Stimulated activated CD8-positive, alpha-beta memory T cell treated with anti-CD3 and anti-CD28 coated beads, Interleukin-12 subunit alpha, Interleukin-12 subunit beta, amount 100 ng/mL, for 24 hours (primary cell): ENCODE results near the gene ST8SIA5.

Experiments used
- DNase-seq: peaks from one replicate; pipeline ENCODE4 v3.0.0-alpha.2; 2020; ENCODE audit errors: extremely low read depth

Gene ST8SIA5

DNA sequence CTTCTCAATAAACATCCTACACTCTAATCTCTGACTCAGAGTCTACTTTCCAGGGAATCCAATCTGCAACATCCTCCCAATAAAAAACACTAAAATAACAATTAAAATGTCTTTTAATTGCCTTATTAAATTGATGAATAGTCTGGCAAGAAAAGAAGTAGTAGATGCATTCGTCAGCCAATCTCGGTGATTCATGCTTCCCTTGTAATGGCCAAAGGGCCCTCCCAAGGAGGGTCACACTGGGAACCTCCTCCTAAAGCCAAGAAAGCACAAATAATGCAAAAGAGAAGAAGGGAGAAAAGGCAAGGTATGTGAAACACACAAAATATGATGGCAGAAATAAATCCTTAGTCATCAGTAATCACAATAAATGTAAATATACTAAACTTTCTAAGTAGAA, 16.8 kb downstream of the ST8SIA5 start:
- DNase-seq, result no peak

DNA sequence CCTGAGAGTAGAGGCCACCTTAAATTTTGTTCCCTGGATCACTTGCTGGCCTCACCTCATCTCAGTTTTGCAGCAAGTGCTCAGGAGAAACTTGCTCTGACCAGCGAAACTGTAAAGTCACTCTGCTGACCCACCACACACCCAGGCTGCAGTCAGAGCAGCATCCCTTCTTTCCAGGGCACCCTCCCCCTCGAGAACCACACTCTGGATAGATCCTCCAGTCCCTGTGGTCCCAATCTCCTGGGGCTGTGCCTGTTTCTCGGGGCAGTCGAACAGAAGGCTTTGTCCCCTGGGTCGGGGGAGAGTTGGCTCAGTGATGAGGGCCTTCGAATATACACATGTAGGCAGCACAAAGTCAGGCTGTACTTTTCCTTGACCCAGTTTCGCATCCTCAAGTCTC, 18.4 kb downstream of the ST8SIA5 start:
- no peak for DNase-seq

DNA sequence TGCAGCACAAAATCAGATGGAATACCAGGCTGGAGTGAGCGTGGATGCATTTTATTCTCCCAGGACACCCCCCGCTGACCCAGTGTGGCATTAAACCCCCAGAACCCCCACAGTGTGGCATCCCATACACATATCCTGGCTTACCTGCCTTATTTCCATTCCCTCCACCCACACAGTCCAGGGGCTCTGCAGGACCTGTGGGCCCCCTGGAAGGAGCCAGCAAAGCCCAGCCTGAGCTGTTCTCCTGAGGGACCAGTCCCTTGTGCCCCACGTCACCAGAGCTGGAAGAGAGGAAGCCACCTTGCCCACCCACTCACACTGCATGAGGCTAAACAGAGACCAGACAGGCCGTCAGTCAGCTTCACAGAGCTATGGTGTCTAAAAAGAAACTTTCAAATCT, 20.1 kb downstream of the ST8SIA5 start:
- no peak for DNase-seq

DNA sequence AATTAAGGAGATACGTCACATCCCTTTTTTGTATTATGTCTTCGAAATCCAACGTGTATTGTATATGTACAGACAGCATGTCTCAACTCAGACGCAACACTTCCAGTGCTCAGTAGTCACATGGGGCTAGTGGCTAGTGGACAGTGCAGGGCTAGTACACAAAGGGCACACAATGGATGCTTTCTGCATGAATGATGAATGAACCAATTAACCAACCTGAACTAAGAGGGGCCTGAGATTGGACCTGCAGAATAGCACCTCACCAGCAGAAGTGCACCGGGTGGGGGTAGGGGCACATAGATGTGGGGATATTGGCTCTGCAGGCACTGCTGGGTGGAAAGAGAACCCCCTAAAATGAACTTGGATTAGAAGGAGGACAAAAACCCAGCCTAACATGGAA, 20.7 kb downstream of the ST8SIA5 start:
- DNase-seq, result no peak

DNA sequence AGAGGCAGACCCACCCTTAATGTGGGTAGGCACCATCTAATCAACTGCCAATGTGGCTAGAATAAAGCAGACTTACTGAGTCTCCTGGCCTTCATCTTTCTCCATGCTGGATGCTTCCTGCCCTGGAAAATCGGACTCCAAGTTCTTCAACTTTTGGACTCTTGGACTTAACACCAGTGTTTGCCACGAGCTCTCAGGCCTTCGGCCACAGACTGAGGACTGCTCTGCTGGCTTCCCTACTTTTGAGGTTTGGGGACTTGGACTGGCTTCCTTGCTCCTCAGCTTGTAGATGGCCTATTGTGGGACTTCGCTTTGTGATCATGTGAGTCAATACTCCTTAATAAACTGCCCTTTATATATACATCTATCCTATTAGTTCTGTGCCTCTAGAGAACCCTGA, 21.9 kb downstream of the ST8SIA5 start:
- no peak for DNase-seq

DNA sequence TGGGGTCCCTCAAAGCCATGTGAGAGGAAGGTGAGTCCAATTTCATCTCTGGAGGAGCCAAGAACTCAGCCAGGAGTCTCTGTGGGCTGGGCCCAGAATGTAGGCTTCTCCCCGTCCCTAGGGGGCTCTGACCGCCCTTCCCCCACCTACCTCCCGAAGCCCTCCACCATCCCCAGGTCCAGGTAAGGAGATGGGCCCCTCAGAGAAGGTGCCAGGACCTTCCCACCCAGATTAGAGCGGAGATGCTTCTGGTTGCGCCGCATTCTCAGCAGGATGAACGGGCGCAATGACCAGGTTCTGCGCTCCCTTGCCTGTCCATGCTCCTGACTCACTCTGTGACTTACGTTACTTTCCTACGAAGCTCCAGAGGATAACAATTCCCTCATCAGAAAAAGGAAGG, 23.0 kb downstream of the ST8SIA5 start:
- no peak for DNase-seq

DNA sequence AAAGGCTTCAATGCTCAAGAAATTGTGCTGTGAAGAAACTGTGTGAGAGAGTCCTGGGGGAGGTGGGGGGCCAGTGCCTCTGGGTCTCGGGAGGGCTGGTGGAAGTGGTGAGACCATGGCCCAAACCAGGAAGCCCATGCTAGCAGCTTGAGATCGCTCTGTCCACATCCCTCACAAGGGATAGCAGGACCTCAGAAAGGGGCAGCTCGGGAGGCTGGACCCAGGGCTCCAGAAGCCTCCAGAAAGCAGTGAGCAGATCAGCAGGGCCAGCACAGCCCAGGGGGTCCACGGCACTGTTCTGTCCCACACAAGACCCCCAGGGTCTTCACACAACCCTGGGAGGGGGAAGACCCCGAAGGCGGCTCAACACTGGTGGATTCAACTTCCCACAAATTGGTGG, 24.1 kb downstream of the ST8SIA5 start:
- no peak for DNase-seq

DNA sequence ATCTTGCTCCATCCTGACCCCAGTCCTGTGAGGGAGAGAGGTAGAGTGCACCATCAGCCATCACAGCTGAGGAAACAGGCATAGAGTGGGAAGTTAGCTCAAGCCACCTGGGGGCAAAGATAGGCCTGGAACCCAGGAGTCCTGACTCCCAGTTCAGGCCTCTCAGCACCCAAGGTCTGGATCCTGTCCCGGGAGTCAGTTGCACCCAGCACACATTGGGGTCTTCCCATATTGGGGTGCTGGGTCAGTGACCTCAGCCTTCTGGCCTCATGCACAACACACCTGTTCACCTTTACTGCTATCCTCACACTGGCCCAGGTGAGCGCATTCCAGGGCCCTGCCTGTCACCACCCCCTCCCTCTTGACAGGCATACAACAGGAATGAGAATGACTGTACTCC, 24.7 kb downstream of the ST8SIA5 start:
- no peak for DNase-seq

DNA sequence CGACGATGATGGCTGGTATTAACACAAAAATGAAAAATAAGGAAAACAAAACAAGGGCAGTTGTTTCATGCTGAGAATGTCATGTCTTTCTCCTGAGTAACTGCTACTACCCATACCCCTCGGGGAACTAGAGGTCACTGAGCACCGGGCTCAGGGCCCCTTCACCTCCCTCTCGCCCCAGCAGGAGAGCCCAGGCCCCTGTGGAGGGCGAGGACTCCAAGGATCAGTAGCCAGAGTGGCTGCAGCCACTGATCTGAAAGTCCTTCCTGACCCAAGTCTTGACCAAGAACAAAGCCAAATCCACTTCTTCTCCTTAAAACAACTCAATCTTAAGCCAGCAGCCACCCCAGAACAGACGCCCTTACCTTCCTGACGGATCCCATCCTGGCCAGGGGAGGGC, 25.5 kb downstream of the ST8SIA5 start:
- DNase-seq, result no peak

DNA sequence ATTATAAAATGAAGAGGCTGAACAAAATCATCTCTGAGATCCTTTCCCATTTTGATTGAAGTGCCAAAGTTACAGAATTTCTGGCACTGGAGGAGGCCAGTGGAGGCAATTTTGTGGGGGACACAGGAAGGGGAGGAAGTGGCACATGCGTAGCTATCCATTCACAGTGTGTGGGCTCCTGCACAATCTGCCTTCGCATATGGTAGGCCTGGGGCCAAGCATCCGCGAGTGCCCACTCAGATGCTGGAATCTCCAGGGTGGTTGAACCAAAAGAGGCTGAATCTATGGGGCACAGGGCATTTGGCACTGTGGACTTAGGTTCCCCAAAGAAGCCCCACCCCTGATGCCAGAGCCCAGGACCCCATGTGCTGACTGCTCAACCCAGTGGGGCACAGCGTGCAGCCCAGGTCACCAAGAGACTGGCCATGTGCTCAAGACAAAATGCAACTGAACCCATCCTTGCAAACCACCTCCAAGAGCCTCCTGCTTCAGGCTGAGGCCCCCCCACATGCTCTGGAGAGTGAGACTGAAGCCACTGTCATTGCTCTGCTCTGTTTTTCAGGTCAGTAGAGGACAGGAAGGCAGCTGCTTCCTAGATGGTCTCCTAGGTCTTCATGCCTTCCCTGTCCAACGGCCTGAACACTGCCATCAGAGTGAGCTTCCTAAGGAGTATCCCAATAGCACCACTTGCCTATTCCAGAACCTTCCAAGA, 28.5 kb downstream of the ST8SIA5 start:
- no peak for DNase-seq

DNA sequence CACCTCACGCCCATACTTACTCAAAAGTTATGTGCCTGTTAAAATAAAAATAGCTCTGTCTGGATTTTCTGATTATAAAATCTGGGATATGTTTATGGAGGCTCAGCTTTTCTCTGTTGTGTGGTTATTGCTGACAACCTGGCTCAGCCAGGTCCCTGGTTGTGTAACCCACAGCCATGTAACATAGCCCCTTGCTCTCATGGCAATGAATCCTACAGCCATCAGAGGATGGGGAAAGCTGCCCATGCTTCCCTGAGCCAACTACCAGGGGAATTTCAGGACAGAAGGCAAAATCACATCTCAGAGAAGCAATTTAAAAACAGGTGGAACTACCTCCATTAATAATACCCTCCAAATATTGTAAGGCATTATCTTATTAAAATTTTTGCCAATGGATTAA, 29.7 kb downstream of the ST8SIA5 start:
- no peak for DNase-seq

DNA sequence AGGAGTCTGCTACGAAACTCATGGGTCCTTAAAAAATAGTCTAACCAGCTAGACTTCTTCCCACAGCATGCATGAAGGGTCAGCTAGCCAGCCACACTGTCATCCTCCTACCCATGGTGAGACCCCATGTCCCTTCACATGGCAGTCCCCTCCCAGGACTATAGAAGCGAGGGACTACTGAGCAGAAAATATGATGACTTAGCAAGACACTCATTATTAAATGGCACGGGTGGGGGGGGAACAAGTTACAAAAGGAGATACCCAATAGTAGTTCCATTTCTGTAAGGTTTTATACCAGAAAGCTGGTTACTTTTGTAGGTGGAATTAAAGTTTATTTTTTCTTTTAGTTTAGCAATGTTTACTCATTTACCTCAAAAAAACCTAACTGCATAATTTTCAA, 31.5 kb downstream of the ST8SIA5 start:
- no peak for DNase-seq

DNA sequence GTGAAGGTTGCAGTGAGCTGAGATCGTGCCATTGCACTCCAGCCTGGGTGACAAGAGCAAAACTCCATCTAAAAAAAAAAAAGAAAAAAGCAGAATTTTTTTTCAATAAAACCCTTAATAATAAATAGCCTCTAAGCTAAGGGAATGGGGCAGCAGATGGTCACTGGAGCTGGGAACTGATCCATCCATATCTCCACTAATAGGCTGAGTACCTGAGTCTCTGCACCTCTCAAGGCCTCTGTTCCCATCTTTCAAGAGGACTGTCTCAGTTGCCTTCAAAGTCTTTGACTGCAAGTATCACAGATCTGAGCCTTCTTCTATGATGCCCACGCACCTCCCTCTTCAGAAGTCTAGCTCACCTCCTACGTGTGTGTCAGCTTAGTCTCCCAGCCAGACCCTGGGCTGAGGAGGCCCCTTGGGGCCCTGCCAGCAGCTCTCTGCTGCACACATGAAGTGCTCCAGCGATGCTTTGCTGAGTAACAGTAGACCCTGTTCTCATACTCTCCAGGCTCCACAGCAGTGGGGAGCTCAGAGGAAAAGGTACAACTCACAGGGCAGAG, 32.9 kb downstream of the ST8SIA5 start:
- no peak for DNase-seq

DNA sequence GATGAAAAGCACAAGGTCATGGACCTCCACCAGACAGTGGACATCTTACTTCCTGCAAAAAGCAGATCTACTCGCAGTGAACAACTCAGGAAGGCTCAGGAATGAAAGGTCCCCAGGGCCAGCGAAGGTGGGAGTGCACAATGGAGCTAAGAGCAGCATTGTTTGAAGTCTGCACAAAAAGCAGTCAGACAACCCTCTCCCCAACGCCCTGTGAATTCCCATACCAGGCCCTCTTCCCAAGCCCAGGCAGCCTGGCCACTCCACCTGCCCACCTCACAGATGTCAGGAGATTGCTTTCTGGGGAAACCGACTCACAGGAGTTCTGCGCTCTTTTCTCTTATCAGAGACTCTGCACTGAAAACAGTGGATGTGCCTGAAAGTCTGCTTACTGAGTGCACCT, 34.8 kb downstream of the ST8SIA5 start:
- no peak for DNase-seq

DNA sequence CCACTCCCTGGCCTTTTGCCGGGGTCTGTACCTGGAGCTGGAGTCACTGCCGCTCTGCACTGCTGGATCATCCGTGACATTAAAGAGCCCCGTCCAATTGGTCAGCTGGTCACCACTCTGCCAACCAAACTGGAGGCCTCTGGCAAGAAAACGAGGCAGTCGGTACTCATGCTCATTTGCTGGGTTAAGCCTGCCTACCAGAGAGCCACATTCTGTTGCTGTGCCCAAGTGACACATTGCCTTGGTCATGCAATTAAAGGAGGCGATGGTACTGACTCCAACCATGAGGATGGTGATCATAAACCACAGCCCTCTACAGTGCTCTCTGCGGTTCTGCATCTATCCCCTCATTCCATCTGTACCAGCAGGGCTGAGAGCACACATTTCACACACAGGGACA, 35.5 kb downstream of the ST8SIA5 start:
- DNase-seq, result no peak

DNA sequence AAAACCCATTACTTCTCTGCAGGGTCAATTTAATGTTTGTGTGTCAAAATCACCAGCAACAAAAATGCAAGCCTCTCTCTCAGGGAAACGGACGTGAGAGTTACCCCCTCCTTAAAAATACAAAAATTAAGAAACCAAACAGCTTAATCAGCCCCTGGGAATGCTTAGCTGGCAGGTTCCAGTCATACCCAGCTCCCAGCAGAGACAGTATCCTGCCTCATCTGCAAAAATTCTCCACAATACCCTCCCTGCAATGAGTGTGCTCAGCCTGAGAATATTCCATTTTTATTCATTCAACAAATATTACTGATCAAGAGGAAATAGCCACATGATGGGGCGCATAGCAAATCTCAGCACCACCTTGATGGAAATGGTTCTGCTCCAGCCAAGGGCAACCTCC, 36.3 kb downstream of the ST8SIA5 start:
- DNase-seq, result no peak

DNA sequence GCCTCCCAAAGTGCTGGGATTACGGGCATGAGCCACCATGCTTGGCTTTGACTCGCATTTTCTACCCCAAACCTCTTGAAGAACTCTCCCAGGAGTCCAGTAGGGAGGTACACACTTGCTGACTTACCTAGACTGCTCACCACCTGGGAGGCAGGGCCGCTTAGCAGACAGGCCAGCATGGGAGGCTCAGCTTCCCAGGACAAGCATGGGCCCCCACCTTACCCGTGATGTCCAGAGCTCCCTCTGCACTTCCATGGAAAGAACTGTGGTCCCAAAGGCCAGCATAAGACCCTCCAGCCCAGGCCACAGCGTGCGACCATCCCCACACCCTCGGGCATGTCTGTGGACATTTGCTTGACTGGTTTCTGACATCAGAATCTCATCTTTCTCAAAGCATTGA, 36.8 kb downstream of the ST8SIA5 start:
- no peak for DNase-seq

DNA sequence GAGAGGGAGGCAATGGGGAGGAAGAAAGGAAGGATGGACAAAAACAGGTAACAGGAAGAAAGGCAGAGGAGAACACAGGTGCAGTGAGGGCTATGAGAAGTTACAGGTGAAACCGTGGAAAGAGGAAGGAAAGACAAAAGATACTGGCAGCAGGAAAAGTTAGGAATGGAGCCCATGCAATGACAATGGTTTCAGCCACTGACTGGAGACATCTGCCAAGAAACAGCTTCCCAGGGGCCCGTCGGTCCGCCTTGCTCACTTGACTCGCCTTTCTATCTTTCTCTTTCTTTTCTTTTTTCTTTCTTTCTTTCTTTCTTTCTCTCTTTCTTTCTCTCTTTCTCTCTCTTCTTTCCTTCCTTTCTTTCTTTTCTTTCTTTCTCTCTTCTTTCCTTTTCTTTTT, 37.5 kb downstream of the ST8SIA5 start:
- DNase-seq, result no peak

DNA sequence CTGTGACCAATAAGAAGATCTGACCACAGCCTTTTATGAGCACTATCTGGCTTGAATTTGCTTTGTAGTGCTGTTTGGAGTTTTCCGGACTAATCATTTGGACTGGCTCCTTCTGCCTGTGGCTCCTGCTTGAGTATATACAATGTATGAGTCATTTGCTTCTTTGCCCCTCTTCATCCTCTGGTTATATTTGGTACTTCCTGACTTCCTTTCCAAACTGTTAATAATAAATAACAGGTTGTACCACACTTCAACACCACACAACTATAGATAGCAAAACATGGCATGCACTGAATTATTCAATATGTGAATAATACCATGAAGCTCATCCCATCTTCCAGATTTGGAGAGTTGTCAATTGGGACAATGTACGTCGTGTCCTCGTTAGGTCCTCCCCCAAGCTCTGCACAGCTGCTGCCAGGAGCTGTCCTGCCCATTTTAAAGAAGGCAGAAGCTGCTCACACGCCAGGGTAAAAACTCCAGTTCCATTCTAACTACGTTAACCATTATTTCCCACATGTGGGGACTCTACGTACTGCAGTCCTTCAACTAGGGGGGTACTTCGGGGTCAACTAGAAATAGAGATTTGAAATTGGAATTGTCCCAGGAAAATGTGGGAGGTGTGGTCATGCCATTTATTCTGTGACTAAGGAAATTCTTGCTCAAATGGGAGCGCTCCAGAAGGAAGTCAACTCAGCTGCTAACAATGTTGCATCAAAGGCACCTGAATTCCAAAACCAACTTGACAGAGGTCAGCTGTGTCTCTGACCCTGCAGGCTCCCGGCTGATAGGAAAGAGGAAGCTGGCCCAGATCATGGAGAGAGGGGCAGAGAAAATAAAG, 38.1 kb downstream of the ST8SIA5 start:
- DNase-seq, result no peak

DNA sequence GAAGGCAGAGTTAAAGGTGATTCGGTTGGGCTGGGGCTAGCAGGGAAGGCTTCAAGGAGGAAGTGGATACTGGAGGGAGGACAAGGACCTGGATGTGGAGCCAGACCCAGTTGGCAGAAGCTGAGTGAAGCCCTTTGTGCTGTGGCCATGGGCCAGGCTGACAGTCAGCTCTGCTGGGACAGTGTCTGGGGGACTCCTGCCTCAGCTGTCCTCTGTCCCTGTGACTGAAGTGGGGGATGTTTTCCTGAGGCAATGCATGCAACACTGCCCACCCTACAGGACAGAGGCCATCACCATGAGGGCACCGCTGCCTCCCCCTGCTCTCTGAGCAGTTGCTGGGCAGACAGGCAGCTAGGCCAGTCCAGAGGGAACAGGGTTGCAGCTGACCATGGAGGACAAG, 40.0 kb downstream of the ST8SIA5 start:
- no peak for DNase-seq

DNA sequence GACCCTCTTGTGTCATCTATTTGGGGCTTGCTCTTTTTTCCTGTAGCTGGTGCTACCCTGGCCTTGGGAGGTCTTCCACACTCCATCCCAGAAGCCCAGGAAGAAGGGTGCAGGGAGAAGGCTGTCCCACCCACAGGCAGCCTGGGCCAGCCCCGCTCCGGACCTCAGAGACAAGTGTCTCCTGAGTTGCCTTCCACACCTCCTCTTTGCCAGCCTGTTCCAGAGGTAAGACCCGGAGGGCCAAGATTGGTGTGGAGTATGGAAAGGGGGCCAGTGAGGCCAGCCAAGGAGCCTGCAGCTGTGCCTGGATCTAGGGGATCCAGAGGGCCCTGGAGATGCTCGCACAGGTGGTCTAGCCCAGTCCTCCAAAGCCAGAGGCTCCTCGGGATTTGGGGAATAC, 40.5 kb downstream of the ST8SIA5 start:
- no peak for DNase-seq

DNA sequence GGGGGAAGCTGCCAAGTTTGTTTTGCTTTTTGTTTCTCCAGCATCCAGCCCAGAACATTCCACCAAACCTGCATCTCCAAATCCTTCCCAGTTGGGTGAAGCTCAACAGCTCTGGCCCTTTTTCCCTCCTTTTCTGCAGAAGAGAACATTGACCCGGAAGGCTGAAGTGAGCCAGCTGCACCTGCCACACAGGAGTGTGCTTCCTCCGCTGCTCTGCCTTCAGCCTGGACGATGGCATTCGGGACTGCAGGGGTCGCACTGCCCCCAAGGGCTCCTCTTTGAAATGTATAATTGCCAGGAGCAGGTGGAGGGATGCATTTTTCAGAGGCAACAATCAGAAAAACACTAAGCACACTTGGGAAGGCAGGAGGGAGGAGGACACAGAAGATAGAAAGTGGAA, 41.8 kb downstream of the ST8SIA5 start:
- DNase-seq, result no peak

DNA sequence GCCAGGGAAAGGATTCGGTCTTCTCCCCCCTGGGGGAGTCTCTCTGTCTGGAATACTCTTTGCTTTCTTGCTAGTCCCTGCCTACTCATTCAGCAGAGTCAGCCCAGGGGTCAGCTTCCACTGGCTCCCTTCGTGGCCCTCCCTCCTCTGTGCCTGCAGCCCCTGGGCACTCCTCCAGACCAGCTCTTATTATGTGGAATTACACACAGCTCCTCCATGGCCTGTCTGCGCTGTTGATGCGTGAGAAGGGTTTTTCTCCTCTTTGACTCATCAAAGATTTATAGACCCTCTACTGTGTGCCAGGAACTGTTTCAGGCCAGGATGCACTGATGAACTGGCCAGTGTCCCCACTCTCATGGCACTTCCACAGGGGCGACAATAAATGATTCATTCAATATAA, 44.4 kb downstream of the ST8SIA5 start:
- no peak for DNase-seq
